ENCODE data around the gene TAF4. TPM values are rescaled to one million over a fixed set of nuclear protein-coding genes. Genes with fewer than 3 reads are reported as not detected.
A peak's percentile ranks its signal among the peaks of the same experiment; 100 is the strongest.

Gene TAF4
- total and polyA plus RNA-seq, 7 donors, result 3.6 to 13.3 (median 8.9) TPM

- Histone ChIP-seq H3K9me3 (no peaks in the 10 kb centered on the region), H3K27ac (peak overlapping the region in 3 of 4 donors; percentile 56 to 66 (median 59)), H3K4me1 (peaks cover 0 to 39% (median 36%) of the 10 kb centered on the region in 4 donors), H3K4me3 (peak overlapping the region; percentile 12 to 52 (median 44)), H3K27me3 (no peaks in the 10 kb centered on the region), H3K36me3 (no peaks in the 10 kb centered on the region)
- intact Hi-C loops (cut with DNase I), result loop anchor here (2.0 kb wide), 1 partner anchor 36 kb away; no protein-coding TSS in a partner anchor
- WGBS, 2 donors, result 54 to 65% methylated on average over 12 of the region's 12 CpGs
- TF ChIP-seq CTCF (IDR thresholded peaks at IDR 0.05), result no peak
- no peak for TF ChIP-seq EP300 (IDR thresholded peaks at IDR 0.05)
- no peak for TF ChIP-seq POLR2AphosphoS5 (IDR thresholded peaks at IDR 0.05)
- no peak for TF ChIP-seq POLR2A (IDR thresholded peaks at IDR 0.05)
- no peak for DNase-seq
Measured at GRCh38 chr20:62062661-62063314, 2.9 kb downstream of the TAF4 start.

DNA sequence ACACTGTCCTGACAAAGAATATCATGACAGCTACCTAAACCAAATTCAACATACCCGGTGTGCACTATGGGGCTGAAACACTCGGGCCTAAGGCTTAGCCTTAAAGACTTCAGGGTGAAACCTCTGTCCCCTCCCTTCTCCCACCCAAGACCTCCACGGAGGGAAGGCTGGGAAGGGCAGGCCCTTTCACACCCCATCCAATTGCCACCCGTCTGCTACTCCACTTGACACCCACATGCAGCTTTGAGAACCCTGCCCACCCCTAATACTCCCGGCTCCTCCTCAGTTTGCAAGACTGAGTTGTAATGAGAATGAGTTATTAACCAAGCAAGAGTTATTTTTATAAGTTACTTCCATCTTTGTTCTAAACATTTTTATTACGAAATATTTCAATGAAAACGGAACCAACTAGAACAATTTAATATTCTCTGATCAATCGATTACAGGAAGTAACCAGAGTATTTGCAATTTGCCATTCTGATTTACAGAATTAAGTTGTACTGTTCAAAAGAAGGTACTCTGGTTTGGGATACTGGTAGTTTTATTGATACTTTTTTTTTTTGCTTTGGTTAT, 3.7 kb downstream of the TAF4 start:
- 83 to 89% methylated on average over 8 of the region's 8 CpGs for WGBS, 2 donors
- no peak for DNase-seq
- Histone ChIP-seq H3K4me1 (peaks cover 0 to 31% (median 30%) of the 10 kb centered on the region in 4 donors), H3K27ac (no peak overlapping the region), H3K9me3 (no peaks in the 10 kb centered on the region), H3K4me3 (no peak overlapping the region), H3K36me3 (no peaks in the 10 kb centered on the region), H3K27me3 (no peaks in the 10 kb centered on the region)
- intact Hi-C loops (cut with DNase I), result loop anchor here (2.0 kb wide), 1 partner anchor 35 kb away; no protein-coding TSS in a partner anchor
- TF ChIP-seq POLR2AphosphoS5 (IDR thresholded peaks at IDR 0.05) (no peak), CTCF (IDR thresholded peaks at IDR 0.05) (no peak), EP300 (IDR thresholded peaks at IDR 0.05) (no peak), POLR2A (IDR thresholded peaks at IDR 0.05) (no peak)

DNA sequence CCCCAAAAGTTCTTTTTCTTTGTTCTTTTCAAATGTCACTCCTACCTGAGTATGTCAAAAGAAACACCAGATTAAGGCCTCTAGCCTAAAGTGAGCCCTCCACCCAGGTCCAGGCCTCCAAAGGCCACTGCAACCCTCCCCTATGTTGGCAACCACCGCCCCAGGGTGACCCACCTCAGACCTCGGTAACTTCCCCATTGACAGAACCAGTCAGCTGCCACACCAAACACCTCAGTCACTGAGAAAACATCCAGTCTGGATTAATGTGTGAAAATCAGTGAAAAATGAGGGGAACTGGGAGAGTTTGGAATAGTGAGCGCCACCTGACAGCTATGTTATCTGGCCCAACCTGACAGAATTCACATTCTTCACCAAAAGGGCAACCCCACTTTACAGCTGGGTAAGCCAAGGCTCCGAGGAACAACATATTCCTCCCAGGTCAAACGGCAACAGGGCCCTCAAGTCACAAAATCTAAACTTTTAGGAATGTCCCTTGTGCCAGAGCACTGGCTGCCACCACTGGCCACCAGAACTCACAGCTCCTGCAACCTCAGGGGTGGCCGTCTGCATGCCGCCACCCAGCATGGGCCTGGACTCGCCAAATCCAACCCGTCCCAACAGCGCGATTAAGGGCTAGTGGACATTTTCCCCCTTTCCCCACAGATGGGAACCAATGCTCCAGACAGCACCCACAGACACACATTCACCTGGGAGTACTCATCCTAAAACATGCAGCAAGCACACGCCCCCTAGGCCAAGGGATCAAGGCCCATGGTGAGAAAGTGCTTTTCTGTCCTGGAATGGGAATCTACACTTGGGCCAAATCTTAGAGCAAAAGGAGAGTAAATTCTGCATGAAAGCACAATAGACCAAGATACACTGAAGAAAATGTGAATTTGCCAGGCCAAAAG, 4.8 kb downstream of the TAF4 start:
- Histone ChIP-seq H3K27me3 (no peaks in the 10 kb centered on the region), H3K36me3 (no peaks in the 10 kb centered on the region), H3K4me3 (no peak overlapping the region), H3K9me3 (no peaks in the 10 kb centered on the region), H3K27ac (no peak overlapping the region), H3K4me1 (peaks cover 0 to 26% (median 24%) of the 10 kb centered on the region in 4 donors)
- WGBS, 2 donors, result 94 to 95% methylated on average over 12 of the region's 12 CpGs
- TF ChIP-seq CTCF (IDR thresholded peaks at IDR 0.05), result no peak
- TF ChIP-seq POLR2A (IDR thresholded peaks at IDR 0.05), result no peak
- TF ChIP-seq EP300 (IDR thresholded peaks at IDR 0.05), result no peak
- no peak for TF ChIP-seq POLR2AphosphoS5 (IDR thresholded peaks at IDR 0.05)
- intact Hi-C loops (cut with DNase I), result no loop called here
- DNase-seq, result no peak

- WGBS, 2 donors, result 86 to 89% methylated on average over 25 of the region's 25 CpGs
- no peak overlapping the region for H3K4me3 ChIP-seq
- peaks cover 0 to 2% (median 0%) of the 10 kb centered on the region in 4 donors for H3K36me3 ChIP-seq
- no peaks in the 10 kb centered on the region for H3K27me3 ChIP-seq
- H3K27ac ChIP-seq, result no peak overlapping the region
- H3K4me1 ChIP-seq, result peaks cover 0 to 26% (median 24%) of the 10 kb centered on the region in 4 donors
- H3K9me3 ChIP-seq, result no peaks in the 10 kb centered on the region
- TF ChIP-seq POLR2A (IDR thresholded peaks at IDR 0.05) (no peak), POLR2AphosphoS5 (IDR thresholded peaks at IDR 0.05) (no peak), EP300 (IDR thresholded peaks at IDR 0.05) (no peak), CTCF (IDR thresholded peaks at IDR 0.05) (no peak)
- DNase-seq, result no peak
- intact Hi-C loops (cut with DNase I), result no loop called here
Measured at GRCh38 chr20:62059920-62060630, 5.6 kb downstream of the TAF4 start.

Measured in sigmoid colon (tissue), 7 donors.